Endothelial cell (in vitro differentiated cells): ENCODE measurements around the gene METTL15. TPM values are rescaled to one million over a fixed set of nuclear protein-coding genes. Genes with fewer than 3 reads are reported as not detected.
A peak's percentile ranks its signal among the peaks of the same experiment; 100 is the strongest.

Source experiments
- DNase-seq: peaks from one replicate; pipeline ENCODE4 v3.0.0; 2021; ENCODE audit warnings: low spot score
- H3K27ac Mint-ChIP-seq: one replicate; pipeline ENCODE4 v1.8.0; 2021; ENCODE audit warnings: mixed read lengths, inconsistent platforms; ENCODE audit not compliant: unreplicated experiment
- H3K27me3 Mint-ChIP-seq: one replicate; pipeline ENCODE4 v1.8.0; 2021; ENCODE audit warnings: mild to moderate bottlenecking, moderate library complexity, mixed read lengths, inconsistent platforms; ENCODE audit not compliant: unreplicated experiment
- H3K36me3 Mint-ChIP-seq: one replicate; pipeline ENCODE4 v1.8.0; 2021; ENCODE audit warnings: mild to moderate bottlenecking, low read depth, mixed read lengths, inconsistent platforms; ENCODE audit not compliant: unreplicated experiment
- H3K4me1 Mint-ChIP-seq: one replicate; pipeline ENCODE4 v1.8.0; 2021; ENCODE audit warnings: mild to moderate bottlenecking, mixed read lengths, inconsistent platforms; ENCODE audit not compliant: unreplicated experiment
- H3K4me3 Mint-ChIP-seq: one replicate; pipeline ENCODE4 v1.8.0; 2021; ENCODE audit warnings: mild to moderate bottlenecking, mixed read lengths, inconsistent platforms; ENCODE audit not compliant: unreplicated experiment
- H3K9me3 Mint-ChIP-seq: one replicate; pipeline ENCODE4 v1.8.0; 2021; ENCODE audit warnings: mixed read lengths, inconsistent platforms; ENCODE audit not compliant: unreplicated experiment
- total RNA-seq: library from RNA; stranded (reverse); fragmentation: NEBNext Ultra II Directional; extraction: Animal tissue kit (Norgen Biotek cat#: 25700); gene quantifications from one replicate; pipeline ENCODE4 v1.2.1, GENCODE V29; 2021; ENCODE audit not compliant: unreplicated experiment
- TF ChIP-seq, protein P1 (sequence below): fragments of 200-600 bp; sonication (generic); IDR thresholded peaks from one replicate; pipeline ENCODE4 v1.5.0; 2021; ENCODE audit warnings: antibody characterized with exemption; ENCODE audit not compliant: unreplicated experiment

Gene METTL15
- total RNA-seq, 1 donor from 2014 or later, result 8.8 TPM

DNA sequence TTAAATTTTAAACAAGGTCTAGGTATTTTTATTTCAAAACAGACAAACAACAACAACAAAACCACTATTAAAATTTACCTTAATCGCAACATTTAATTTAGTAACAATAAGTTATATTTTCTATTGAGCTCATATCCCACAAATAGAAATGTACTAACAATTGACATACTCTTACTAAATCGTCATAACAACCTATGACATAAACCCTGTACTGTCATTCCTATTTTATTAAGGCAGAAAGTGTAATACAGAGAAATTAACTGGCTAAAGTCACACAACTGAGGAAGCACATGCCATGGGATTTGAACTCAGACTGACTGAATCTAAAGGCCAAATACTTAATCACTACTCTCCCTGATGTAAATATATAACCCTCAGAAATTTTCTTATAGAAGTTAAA is 3.2 kb upstream of the METTL15 start:
- peaks cover 12% of the 10 kb centered on the region for H3K27me3 Mint-ChIP-seq

DNA sequence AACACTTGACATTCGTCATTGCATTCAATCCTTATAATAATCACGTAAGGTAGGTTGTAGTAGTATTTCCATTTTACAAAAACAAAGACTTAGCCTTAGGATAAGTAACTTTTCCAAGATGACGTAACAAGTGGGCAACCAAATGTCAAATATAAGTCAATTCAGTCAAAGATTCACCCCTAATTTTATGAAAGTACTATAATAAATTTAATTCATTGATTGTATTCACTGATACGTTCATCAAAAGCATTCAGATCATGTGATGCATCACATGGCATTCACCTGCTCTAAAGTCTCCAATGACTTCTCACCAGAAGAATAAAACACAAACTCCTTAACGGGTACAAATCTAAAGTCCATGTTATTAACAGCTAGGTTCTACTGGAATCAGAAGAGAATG is 2.3 kb upstream of the METTL15 start:
- no peak overlapping the region for H3K4me3 Mint-ChIP-seq
- H3K4me1 Mint-ChIP-seq, result peaks cover 20% of the 10 kb centered on the region
- peaks cover 12% of the 10 kb centered on the region for H3K27me3 Mint-ChIP-seq
- TF ChIP-seq, protein P1, sequence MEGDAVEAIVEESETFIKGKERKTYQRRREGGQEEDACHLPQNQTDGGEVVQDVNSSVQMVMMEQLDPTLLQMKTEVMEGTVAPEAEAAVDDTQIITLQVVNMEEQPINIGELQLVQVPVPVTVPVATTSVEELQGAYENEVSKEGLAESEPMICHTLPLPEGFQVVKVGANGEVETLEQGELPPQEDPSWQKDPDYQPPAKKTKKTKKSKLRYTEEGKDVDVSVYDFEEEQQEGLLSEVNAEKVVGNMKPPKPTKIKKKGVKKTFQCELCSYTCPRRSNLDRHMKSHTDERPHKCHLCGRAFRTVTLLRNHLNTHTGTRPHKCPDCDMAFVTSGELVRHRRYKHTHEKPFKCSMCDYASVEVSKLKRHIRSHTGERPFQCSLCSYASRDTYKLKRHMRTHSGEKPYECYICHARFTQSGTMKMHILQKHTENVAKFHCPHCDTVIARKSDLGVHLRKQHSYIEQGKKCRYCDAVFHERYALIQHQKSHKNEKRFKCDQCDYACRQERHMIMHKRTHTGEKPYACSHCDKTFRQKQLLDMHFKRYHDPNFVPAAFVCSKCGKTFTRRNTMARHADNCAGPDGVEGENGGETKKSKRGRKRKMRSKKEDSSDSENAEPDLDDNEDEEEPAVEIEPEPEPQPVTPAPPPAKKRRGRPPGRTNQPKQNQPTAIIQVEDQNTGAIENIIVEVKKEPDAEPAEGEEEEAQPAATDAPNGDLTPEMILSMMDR, result no peak
- DNase-seq, result no peak
- no peaks in the 10 kb centered on the region for H3K9me3 Mint-ChIP-seq
- peak overlapping the region; percentile 39 for H3K27ac Mint-ChIP-seq
- no peaks in the 10 kb centered on the region for H3K36me3 Mint-ChIP-seq

More for the DNA sequence above, 3.2 kb upstream of the METTL15 start:
- Mint-ChIP-seq H3K27ac (no peak overlapping the region), H3K36me3 (no peaks in the 10 kb centered on the region), H3K9me3 (no peaks in the 10 kb centered on the region), H3K4me1 (peaks cover 15% of the 10 kb centered on the region), H3K4me3 (no peak overlapping the region)
- DNase-seq, result no peak
- TF ChIP-seq, protein P1, result no peak

DNA sequence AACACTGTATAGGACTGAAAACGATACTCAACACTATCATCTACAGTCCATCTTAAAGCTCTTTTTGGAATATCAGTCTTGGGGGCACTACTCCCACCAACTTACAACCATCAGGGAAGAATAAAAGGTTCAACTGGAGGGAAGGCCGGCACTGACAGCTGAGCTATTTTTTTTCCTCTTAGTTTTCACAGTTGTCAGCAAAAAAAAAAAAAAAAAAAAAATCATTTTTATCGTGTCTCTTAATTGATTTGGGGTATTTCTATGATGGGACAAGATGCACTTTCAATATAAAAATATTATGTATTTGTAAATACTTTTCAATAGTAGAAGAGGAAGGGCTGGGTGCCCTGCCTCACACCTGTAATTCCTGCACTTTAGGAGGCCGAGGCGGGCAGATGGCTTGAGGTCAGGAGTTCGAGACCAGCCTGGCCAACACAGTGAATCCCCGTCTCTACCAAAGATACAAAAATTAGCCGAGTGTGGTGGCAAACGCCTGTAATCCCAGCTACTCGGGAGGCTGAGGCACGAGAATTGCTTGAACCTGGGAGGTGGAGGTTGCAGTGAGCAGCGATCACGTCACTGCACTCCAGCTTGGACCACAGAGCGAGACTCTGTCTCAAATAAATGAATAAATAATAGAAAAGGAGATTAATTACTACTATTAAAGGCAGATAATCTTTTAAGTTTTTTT is 1.7 kb upstream of the METTL15 start:
- Mint-ChIP-seq H3K27ac (peak overlapping the region; percentile 39), H3K4me1 (peaks cover 23% of the 10 kb centered on the region), H3K9me3 (no peaks in the 10 kb centered on the region), H3K36me3 (no peaks in the 10 kb centered on the region), H3K4me3 (no peak overlapping the region), H3K27me3 (peaks cover 12% of the 10 kb centered on the region)
- no peak for DNase-seq
- TF ChIP-seq, protein P1, result no peak

DNA sequence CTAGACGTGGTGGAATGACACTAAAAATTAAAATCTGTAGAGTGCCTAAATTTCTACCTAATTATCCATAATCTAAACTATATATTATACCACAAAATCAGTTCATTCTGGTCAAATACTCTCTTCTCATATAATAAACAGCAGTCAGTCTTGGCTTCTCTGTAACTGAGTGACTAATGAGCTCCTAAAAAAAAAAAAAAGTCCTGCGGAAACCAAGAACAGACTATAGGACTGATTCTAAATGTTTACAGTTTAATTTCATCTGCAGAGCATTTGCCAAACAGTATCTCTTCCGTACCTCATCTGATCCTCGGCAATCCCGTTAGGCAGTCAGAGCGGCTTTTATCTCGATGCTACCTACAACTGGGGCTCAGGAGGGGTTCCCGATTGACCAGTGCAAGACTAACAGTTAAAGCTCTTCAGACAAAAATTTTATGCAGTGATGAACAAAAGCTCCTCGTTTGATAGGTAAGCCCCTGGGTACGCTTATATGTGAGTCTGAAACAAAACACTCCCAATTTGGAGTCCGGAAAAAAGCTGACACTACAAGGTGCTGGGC is 918 bp upstream of the METTL15 start:
- Mint-ChIP-seq H3K4me3 (peak overlapping the region; percentile 99), H3K4me1 (peaks cover 23% of the 10 kb centered on the region), H3K9me3 (no peaks in the 10 kb centered on the region), H3K36me3 (no peaks in the 10 kb centered on the region), H3K27me3 (peaks cover 12% of the 10 kb centered on the region), H3K27ac (peak overlapping the region; percentile 99)
- DNase-seq, result peak; percentile 13
- TF ChIP-seq, protein P1, result no peak

DNA sequence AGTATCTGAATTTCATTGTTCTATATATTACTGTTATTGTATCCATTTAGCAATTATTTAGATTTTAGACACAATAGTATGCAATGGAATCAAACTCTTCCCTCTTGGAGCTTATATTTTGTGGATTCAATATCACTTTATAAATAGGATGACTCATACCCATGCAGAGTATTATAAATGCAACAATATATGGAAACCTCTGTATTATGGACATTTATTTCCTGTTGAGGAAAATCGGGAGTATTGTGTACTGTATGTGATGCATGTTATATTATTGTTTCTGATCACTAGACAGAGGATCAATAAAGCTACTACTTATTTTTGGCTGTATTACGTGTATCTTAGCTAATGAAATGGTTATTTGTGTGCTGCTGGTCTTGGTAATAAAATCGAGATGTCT is 770 bp downstream of the METTL15 start:
- DNase-seq, result no peak
- Mint-ChIP-seq H3K36me3 (no peaks in the 10 kb centered on the region), H3K4me1 (peaks cover 23% of the 10 kb centered on the region), H3K9me3 (no peaks in the 10 kb centered on the region), H3K4me3 (peak overlapping the region; percentile 99), H3K27me3 (peaks cover 12% of the 10 kb centered on the region), H3K27ac (peak overlapping the region; percentile 99)
- TF ChIP-seq, protein P1, result no peak
